GM12878 (cell line): ENCODE results near the gene VWA8. TPM values are rescaled to one million over a fixed set of nuclear protein-coding genes. Genes with fewer than 3 reads are reported as not detected.

Experiments used
- ATAC-seq: fragments of 200-7000 bp; cut with Tn5 transposase; 3 replicates; pipeline ENCODE4 v1.9.1; 2020; ENCODE audit warnings: mild to moderate bottlenecking, moderate library complexity
- BruUV-seq: library from RNA; stranded (reverse); fragments of 400-500 nt; replicated peaks from 2 replicates; lab custom pipeline; 2021; lab: Mats Ljungman, UMichigan
- CTCF ChIA-PET: fragments of 300-600 bp; sonication (Branson Sonifier 250); formaldehyde crosslinking; extraction: SDS; loops from one replicate; lab custom pipeline; 2021; ENCODE audit warnings: inconsistent platforms; lab: Yijun Ruan, JAX
- POLR2A ChIA-PET: fragments of 350-600 bp; formaldehyde crosslinking; extraction: SDS; loops from one replicate; lab custom pipeline; 2021; ENCODE audit warnings: inconsistent platforms; lab: Charles Lee
- RAD21 ChIA-PET: fragments of 300-600 bp; sonication (Branson Sonifier 250); formaldehyde crosslinking; loops from one replicate; lab custom pipeline; 2023; ENCODE audit warnings: antibody characterized with exemption; ENCODE audit not compliant: unreplicated experiment; lab: Charles Lee
- SMC1A ChIA-PET: fragments of 300-600 bp; sonication (Branson Sonifier 250); formaldehyde crosslinking; loops from one replicate; lab custom pipeline; 2023; ENCODE audit not compliant: unreplicated experiment, uncharacterized antibody; lab: Charles Lee
- DNase-seq: peaks from one replicate; pipeline ENCODE4 v3.0.0-alpha.2; 2011; ENCODE audit warnings: low read depth, low spot score
- FAIRE-seq: peaks from 3 replicates; lab custom pipeline; 2011; peaks lifted over from hg19 to GRCh38; lab: Jason Lieb, UNC
- H2AFZ ChIP-seq: 2 replicates; pipeline ENCODE4 v1.6.0; 2011; ENCODE audit warnings: low read depth, low read length, control low read depth; ENCODE audit not compliant: control insufficient read depth
- H3K27ac ChIP-seq: 2 replicates; pipeline ENCODE4 v1.5.1; 2011; ENCODE audit warnings: control low read depth; ENCODE audit not compliant: control insufficient read depth, insufficient read depth
- H3K27me3 ChIP-seq, 2 experiments: replicated peaks in 1 of 2; 2 replicates each; pipeline versions ENCODE4 v1.6.0 to v1.6.1; 2011; ENCODE audit warnings: low read length in 1 of 2; ENCODE audit not compliant: control insufficient read depth in 2 of 2, insufficient read depth in 2 of 2
- H3K36me3 ChIP-seq, 2 experiments: 2 replicates each; pipeline ENCODE4 v1.5.1; 2011; ENCODE audit warnings: low read length in 1 of 2; ENCODE audit not compliant: control insufficient read depth in 2 of 2, insufficient read depth in 2 of 2
- H3K4me1 ChIP-seq: 2 replicates; pipeline ENCODE4 v1.6.1; 2011; ENCODE audit warnings: mild to moderate bottlenecking, low read length, moderate library complexity, mixed read lengths; ENCODE audit not compliant: control insufficient read depth, insufficient read depth
- H3K4me2 ChIP-seq: 2 replicates; pipeline ENCODE4 v1.6.0; 2011; ENCODE audit warnings: control low read depth; ENCODE audit not compliant: control insufficient read depth, insufficient read depth
- H3K4me3 ChIP-seq: fragments of 200-600 bp; sonication (generic); 2 replicates; pipeline ENCODE4 v1.5.1; 2016
- H3K79me2 ChIP-seq: 2 replicates; pipeline ENCODE4 v1.6.0; 2011; ENCODE audit warnings: low read length; ENCODE audit not compliant: control insufficient read depth, insufficient read depth
- H3K9ac ChIP-seq: 2 replicates; pipeline ENCODE4 v1.8.0; 2011; ENCODE audit warnings: low read length, control low read depth, mixed read lengths; ENCODE audit not compliant: control insufficient read depth, insufficient read depth
- H3K9me3 ChIP-seq: replicated peaks from 3 replicates; pipeline ENCODE4 v1.5.1; 2011; ENCODE audit warnings: mild to moderate bottlenecking, low read length; ENCODE audit not compliant: control insufficient read depth, insufficient read depth
- H4K20me1 ChIP-seq: 2 replicates; pipeline ENCODE4 v1.6.0; 2011; ENCODE audit not compliant: control insufficient read depth, insufficient read depth
- BRCA1 ChIP-seq: IDR thresholded peaks from 2 replicates; pipeline ENCODE4 v1.6.1; 2011; ENCODE audit warnings: low read depth, low read length, improper control_type of control experiment
- HDAC2 ChIP-seq: fragments of 200-600 bp; sonication (generic); IDR thresholded peaks from 2 replicates; pipeline ENCODE4 v1.6.1; 2017
- IRF3 ChIP-seq: fragments of 450-650 bp; IDR thresholded peaks from 2 replicates; pipeline ENCODE4 v1.6.1; 2014; ENCODE audit warnings: mild to moderate bottlenecking
- KLF5 ChIP-seq: fragments of 450-650 bp; IDR thresholded peaks from 2 replicates; pipeline ENCODE4 v1.6.1; 2014; ENCODE audit warnings: mild to moderate bottlenecking; ENCODE audit not compliant: partially characterized antibody
- MTA2 ChIP-seq: fragments of 450-650 bp; IDR thresholded peaks from 2 replicates; pipeline ENCODE4 v1.6.1; 2016; ENCODE audit warnings: low read depth, mild to moderate bottlenecking, moderate library complexity
- MXI1 ChIP-seq: fragments of 150-350 bp; IDR thresholded peaks from 2 replicates; pipeline ENCODE4 v1.6.1; 2011; ENCODE audit warnings: low read depth, mild to moderate bottlenecking, inconsistent platforms, low read length, improper control_type of control experiment
- RUNX3 ChIP-seq: IDR thresholded peaks from 2 replicates; pipeline ENCODE4 v1.6.1; 2012; ENCODE audit warnings: low read length, inconsistent platforms
- SIN3A ChIP-seq: IDR thresholded peaks from 2 replicates; pipeline ENCODE4 v1.6.1; 2012; ENCODE audit warnings: low read depth, low read length, improper control_type of control experiment
- SREBF2 ChIP-seq: IDR thresholded peaks from 2 replicates; pipeline ENCODE4 v1.6.1; 2012; ENCODE audit warnings: mild to moderate bottlenecking, low read length
- TCF12 ChIP-seq: IDR thresholded peaks from 2 replicates; pipeline ENCODE4 v1.6.1; 2011; ENCODE audit warnings: low read depth, mild to moderate bottlenecking, low read length
- USF1 ChIP-seq: IDR thresholded peaks from 2 replicates; pipeline ENCODE4 v1.6.1; 2011; ENCODE audit warnings: borderline replicate concordance, low read depth, mild to moderate bottlenecking, moderate library complexity, mixed read lengths, low read length; ENCODE audit not compliant: insufficient read depth; ENCODE audit errors: extremely low read length
- ZBED1 ChIP-seq: IDR thresholded peaks from 2 replicates; pipeline ENCODE4 v1.6.1; 2016; ENCODE audit warnings: borderline replicate concordance
- WGBS: methylation state at CpG from one replicate; pipeline ENCODE4 v1.1.6; 2016; ENCODE audit warnings: low lambda C conversion rate; ENCODE audit not compliant: insufficient replicate concordance, insufficient coverage; ENCODE audit errors: missing lambda C conversion rate; 5-methylcytosine and 5-hydroxymethylcytosine counted together
- in situ Hi-C: fragments of 300-500 bp; cut with MboI; formaldehyde crosslinking; loops from 9 replicates; pipeline ENCODE4 v1.14.3; 2018; ENCODE audit warnings: mixed read lengths
- intact Hi-C: fragments of 100-400 bp; cut with micrococcal nuclease; formaldehyde crosslinking; loops from one replicate; pipeline ENCODE4 v1.14.2; 2022; ENCODE audit not compliant: unreplicated experiment
- polyA plus RNA-seq, 11 experiments: library from polyadenylated mRNA; depleted of rRNA in 4 of 11; unstranded in 6 of 11; stranded (reverse) in 5 of 11; fragments of >200 nt; fragmentation: Nextera tagmentation in 4 of 11; fragmentation: Illumina TruSeq in 1 of 11; extraction: Ambion mirVana in 4 of 11; extraction: Trizol in 1 of 11; gene quantifications; 1 replicate in 1 of 11; 2 replicates in 10 of 11; pipeline versions ENCODE4 v1.2.1 to v1.2.3, GENCODE V29; 2011 to 2016; ENCODE audit warnings: inconsistent platforms in 2 of 11, missing spikeins in 2 of 11, low read depth in 1 of 11
- total RNA-seq, 4 experiments: library from RNA; depleted of rRNA in 3 of 4; stranded (reverse); fragments of >200 nt in 3 of 4; fragmentation: Illumina TruSeq in 1 of 4; extraction: Trizol in 1 of 4; gene quantifications; 2 replicates each; pipeline versions ENCODE4 v1.2.1 to v1.2.3, GENCODE V29; 2013 to 2021
- TF ChIP-seq, protein P1 (sequence below): fragments of 450-650 bp; IDR thresholded peaks from 2 replicates; pipeline ENCODE4 v1.6.1; 2017; ENCODE audit warnings: borderline replicate concordance
- TF ChIP-seq, protein P2 (sequence below): fragments of 450-650 bp; IDR thresholded peaks from 2 replicates; pipeline ENCODE4 v1.6.1; 2018; ENCODE audit warnings: borderline replicate concordance, mild to moderate bottlenecking; ENCODE audit not compliant: partially characterized antibody
- TF ChIP-seq, protein P3 (sequence below): fragments of 450-650 bp; formaldehyde crosslinking; IDR thresholded peaks from 2 replicates; pipeline ENCODE4 v1.4.0; 2022; ENCODE audit warnings: mild to moderate bottlenecking, moderate library complexity

The VWA8 gene
- total and polyA plus RNA-seq, 10 of the 15 experiments (the other 5 are each of a cell fraction or from before 2014, with no cell fraction given) = 3.0 to 21.8 (median 13.5) TPM

GRCh38 chr13:41597348-41598041, 363.4 kb downstream of the VWA8 start:
- no TSS peak for BruUV-seq
- no peak for ATAC-seq
- H3K9ac ChIP-seq = no peak overlapping the region
- ChIA-PET SMC1A (no interaction called here), CTCF (interaction anchor here (1.4 kb wide), 1 partner anchor 56 kb away, joined by 3 read pairs; no protein-coding TSS in a partner anchor), POLR2A (no interaction called here), RAD21 (no interaction called here)
- intact Hi-C loops = no loop called here
- H3K27ac ChIP-seq = no peak overlapping the region
- H2AFZ ChIP-seq = no peak overlapping the region
- H3K79me2 ChIP-seq = no peaks in the 10 kb centered on the region
- no peak for FAIRE-seq
- H3K4me3 ChIP-seq = no peak overlapping the region
- H4K20me1 ChIP-seq = no peaks in the 10 kb centered on the region
- H3K36me3 ChIP-seq = no peaks in the 10 kb centered on the region
- H3K27me3 ChIP-seq = no peaks in the 10 kb centered on the region
- no peaks in the 10 kb centered on the region for H3K9me3 ChIP-seq
- in situ Hi-C loops = no loop called here
- WGBS = 100% methylated on average over 2 of the region's 2 CpGs
- no peak overlapping the region for H3K4me2 ChIP-seq
- DNase-seq = no peak
- H3K4me1 ChIP-seq = no peaks in the 10 kb centered on the region
- TF ChIP-seq, protein P1, sequence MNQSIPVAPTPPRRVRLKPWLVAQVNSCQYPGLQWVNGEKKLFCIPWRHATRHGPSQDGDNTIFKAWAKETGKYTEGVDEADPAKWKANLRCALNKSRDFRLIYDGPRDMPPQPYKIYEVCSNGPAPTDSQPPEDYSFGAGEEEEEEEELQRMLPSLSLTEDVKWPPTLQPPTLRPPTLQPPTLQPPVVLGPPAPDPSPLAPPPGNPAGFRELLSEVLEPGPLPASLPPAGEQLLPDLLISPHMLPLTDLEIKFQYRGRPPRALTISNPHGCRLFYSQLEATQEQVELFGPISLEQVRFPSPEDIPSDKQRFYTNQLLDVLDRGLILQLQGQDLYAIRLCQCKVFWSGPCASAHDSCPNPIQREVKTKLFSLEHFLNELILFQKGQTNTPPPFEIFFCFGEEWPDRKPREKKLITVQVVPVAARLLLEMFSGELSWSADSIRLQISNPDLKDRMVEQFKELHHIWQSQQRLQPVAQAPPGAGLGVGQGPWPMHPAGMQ = no peak
- TF ChIP-seq MTA2 = no peak
- TF ChIP-seq SIN3A = no peak
- no peak for TF ChIP-seq KLF5
- TF ChIP-seq USF1 = no peak
- TF ChIP-seq, protein P2, sequence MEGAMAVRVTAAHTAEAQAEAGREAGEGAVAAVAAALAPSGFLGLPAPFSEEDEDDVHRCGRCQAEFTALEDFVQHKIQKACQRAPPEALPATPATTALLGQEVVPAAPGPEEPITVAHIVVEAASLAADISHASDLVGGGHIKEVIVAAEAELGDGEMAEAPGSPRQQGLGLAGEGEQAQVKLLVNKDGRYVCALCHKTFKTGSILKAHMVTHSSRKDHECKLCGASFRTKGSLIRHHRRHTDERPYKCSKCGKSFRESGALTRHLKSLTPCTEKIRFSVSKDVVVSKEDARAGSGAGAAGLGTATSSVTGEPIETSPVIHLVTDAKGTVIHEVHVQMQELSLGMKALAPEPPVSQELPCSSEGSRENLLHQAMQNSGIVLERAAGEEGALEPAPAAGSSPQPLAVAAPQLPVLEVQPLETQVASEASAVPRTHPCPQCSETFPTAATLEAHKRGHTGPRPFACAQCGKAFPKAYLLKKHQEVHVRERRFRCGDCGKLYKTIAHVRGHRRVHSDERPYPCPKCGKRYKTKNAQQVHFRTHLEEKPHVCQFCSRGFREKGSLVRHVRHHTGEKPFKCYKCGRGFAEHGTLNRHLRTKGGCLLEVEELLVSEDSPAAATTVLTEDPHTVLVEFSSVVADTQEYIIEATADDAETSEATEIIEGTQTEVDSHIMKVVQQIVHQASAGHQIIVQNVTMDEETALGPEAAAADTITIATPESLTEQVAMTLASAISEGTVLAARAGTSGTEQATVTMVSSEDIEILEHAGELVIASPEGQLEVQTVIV = no peak
- TF ChIP-seq SREBF2 = no peak
- no peak for TF ChIP-seq TCF12
- no peak for TF ChIP-seq MXI1
- TF ChIP-seq RUNX3 = no peak
- TF ChIP-seq, protein P3, sequence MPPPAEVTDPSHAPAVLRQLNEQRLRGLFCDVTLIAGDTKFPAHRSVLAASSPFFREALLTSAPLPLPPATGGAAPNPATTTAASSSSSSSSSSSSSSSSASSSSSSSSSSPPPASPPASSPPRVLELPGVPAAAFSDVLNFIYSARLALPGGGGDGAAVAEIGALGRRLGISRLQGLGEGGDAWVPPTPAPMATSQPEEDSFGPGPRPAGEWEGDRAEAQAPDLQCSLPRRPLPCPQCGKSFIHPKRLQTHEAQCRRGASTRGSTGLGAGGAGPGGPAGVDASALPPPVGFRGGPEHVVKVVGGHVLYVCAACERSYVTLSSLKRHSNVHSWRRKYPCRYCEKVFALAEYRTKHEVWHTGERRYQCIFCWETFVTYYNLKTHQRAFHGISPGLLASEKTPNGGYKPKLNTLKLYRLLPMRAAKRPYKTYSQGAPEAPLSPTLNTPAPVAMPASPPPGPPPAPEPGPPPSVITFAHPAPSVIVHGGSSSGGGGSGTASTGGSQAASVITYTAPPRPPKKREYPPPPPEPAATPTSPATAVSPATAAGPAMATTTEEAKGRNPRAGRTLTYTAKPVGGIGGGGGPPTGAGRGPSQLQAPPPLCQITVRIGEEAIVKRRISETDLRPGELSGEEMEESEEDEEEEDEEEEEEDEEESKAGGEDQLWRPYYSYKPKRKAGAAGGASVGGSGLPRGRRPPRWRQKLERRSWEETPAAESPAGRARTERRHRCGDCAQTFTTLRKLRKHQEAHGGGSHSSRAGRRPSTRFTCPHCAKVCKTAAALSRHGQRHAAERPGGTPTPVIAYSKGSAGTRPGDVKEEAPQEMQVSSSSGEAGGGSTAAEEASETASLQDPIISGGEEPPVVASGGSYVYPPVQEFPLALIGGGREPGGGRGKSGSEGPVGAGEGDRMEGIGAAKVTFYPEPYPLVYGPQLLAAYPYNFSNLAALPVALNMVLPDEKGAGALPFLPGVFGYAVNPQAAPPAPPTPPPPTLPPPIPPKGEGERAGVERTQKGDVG (CRISPR knock-in tag) = no peak
- TF ChIP-seq BRCA1 = no peak
- no peak for TF ChIP-seq HDAC2
- TF ChIP-seq ZBED1 = no peak
- no peak for TF ChIP-seq IRF3
